ENCODE data around the gene ERGIC3. TPM values are rescaled to one million over a fixed set of nuclear protein-coding genes. Genes with fewer than 3 reads are reported as not detected.

The ERGIC3 gene
- total RNA-seq, 1 donor, result 331 TPM

DNA sequence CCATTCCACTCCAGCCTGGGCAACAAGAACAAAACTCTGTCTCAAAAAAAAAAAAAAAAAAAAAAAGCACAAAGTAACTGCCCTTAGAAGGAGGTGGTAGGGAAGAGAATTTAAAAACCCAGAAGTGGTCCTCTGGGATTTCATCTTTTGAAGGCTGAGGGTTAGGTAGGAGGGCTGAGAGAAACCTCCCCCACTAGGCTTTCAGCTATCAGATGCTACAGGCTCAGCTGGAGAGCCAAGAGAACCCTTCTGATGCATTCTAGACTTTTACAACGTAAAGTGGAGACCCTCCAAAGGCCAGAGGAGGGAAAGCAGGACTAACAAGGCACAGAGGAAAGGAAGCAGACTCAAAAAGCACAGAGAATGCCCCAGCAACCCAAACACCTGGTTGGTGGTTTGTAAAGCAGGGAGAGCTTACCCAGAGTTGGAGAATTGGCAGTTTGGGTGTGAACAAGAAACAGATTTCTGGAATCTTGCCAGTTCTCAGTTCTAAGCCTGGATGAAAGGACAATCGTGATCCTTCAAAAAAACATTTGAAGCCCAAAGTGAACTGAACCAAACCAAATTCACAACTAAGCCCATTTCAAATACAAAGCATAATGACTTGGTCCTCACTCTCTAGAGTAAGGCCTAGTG, 50.6 kb downstream of the ERGIC3 start:
- TF ChIP-seq, protein P1, sequence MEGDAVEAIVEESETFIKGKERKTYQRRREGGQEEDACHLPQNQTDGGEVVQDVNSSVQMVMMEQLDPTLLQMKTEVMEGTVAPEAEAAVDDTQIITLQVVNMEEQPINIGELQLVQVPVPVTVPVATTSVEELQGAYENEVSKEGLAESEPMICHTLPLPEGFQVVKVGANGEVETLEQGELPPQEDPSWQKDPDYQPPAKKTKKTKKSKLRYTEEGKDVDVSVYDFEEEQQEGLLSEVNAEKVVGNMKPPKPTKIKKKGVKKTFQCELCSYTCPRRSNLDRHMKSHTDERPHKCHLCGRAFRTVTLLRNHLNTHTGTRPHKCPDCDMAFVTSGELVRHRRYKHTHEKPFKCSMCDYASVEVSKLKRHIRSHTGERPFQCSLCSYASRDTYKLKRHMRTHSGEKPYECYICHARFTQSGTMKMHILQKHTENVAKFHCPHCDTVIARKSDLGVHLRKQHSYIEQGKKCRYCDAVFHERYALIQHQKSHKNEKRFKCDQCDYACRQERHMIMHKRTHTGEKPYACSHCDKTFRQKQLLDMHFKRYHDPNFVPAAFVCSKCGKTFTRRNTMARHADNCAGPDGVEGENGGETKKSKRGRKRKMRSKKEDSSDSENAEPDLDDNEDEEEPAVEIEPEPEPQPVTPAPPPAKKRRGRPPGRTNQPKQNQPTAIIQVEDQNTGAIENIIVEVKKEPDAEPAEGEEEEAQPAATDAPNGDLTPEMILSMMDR (IDR thresholded peaks at IDR 0.05; ENCODE audit: insufficient read depth, low read length), result no peak
- no peak for DNase-seq (ENCODE audit: low read depth)
- no peak overlapping the region for H3K4me3 ChIP-seq (ENCODE audit: low read depth, low read length)

DNA sequence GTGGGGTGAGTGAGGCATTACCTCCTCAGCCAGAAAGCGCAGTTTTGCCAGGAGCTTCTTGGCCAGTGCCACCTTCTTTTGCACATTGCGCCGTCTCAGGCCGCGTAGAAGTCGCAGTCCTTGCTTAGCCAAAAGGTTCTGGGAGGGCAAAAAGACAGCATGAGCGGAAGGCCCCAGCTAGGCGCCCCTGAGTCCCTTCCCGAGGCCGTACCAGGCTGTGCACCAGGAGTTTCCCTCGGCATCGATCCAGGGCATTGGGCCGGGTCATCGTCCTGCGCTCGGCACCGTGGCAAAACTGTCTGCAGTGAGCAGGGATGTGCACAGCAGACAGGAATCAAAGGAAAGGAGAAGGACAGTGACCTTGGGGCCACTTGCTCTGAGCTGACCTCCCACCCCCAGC, 53.6 kb downstream of the ERGIC3 start:
- no peak for DNase-seq (ENCODE audit: low read depth)
- TF ChIP-seq, protein P1 (IDR thresholded peaks at IDR 0.05; ENCODE audit: insufficient read depth, low read length), result no peak
- H3K4me3 ChIP-seq (ENCODE audit: low read depth, low read length), result no peak overlapping the region

DNA sequence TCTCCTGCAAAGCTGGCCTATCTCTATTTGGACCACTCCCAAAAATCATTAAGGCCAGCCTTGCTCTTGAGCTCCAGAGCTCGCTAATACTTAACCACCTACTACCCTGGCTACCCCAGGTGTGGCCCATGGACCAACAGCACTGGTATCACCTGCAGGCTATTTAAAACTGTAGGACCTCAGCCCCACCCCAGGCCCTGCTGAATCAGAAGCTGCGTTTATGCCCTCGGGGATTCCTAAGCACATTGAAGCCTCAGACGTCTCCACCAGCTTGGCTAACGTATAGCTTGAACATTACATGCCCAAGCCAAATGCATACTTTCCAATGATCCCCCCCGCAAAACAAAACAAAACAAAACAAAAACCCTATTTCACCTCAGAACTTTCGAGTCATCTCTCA, 54.0 kb downstream of the ERGIC3 start:
- DNase-seq (ENCODE audit: low read depth), result no peak
- TF ChIP-seq, protein P1 (IDR thresholded peaks at IDR 0.05; ENCODE audit: insufficient read depth, low read length), result no peak
- no peak overlapping the region for H3K4me3 ChIP-seq (ENCODE audit: low read depth, low read length)

DNA sequence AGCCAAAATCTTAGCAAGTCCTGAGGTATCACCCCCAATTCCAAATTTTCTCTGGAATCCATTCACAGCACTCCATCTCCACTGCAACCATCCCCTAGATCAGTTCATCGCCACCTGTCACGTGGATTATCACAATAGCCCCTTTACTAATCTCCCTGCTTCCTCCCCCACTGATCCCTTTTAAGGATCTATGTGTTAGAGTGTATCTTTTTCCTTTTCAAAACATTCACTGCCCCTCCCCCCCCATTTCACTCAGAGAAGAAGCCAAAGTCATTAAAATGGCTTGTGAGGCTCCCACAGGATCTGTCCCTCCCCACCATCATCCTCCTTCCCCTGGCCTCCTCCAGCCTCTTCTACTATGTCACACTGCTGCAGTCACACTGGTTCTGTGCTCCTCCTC, 55.3 kb downstream of the ERGIC3 start:
- DNase-seq (ENCODE audit: low read depth), result no peak
- no peak overlapping the region for H3K4me3 ChIP-seq (ENCODE audit: low read depth, low read length)
- TF ChIP-seq, protein P1 (IDR thresholded peaks at IDR 0.05; ENCODE audit: insufficient read depth, low read length), result no peak

DNA sequence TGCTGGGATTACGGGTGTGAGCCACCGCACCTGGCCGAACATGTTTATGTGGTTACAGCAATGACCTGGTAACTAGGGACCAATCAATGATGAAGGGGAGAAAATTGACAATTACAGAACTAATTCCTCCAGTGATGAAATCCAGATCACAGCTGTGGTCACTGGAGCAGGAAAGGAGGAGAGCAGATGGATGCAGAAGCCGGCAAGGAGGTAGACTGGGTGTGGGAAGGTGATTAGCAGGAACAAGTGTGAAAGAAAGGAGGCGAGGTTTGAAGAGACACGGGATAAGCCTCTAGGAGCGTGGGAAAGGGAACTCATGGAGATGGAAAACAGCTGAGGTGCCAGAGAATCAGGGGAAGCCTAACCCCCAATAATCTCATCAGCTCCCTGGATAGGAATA, 56.6 kb downstream of the ERGIC3 start:
- no peak overlapping the region for H3K4me3 ChIP-seq (ENCODE audit: low read depth, low read length)
- DNase-seq (ENCODE audit: low read depth), result no peak
- TF ChIP-seq, protein P1 (IDR thresholded peaks at IDR 0.05; ENCODE audit: insufficient read depth, low read length), result no peak

DNA sequence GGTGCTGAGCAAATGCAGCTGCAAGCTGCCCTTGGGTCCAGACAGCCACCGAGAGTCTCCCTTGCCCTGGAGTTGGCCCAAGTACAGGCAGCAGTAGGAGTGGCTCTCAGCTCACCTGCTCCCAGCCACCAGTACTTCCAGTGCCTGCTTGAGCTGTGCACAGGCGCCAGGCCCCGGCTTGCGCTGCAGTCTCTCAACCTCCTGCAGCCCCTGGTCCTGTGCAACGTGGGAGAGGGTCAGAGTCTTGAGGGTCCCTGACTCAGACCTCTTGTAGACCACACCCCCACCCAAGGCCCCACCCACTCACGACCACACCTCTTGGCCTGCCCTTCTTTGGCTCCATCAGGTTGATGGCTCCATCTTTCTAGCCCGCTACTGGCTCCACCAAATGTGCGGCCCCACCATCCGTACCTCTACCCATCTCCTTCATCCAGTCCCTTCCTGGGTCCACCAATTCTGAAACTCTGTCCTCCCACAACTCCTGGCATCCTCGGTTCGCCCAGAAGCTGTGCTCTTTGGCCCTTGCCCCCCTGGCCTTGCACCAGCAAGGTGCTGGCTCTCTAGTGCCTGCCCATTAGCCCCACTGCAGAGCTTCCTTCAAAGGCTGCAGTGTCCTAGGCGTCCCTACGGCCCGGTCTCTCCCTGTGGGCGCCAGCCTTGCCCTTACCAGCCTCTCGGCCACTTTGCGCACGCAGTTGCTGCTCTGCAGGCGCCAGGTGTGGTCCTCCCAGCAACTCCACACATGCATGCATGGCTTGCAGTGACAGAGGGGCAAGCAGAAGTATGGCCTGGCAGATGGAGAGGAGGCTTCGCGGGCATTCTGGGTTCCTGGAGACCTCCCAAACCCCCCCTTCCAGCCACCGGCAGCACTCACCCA, 57.3 kb downstream of the ERGIC3 start:
- TF ChIP-seq, protein P1 (IDR thresholded peaks at IDR 0.05; ENCODE audit: insufficient read depth, low read length), result no peak
- DNase-seq (ENCODE audit: low read depth), result no peak

More for the DNA sequence above, 57.3 kb downstream of the ERGIC3 start:
- no peak overlapping the region for H3K4me3 ChIP-seq (ENCODE audit: low read depth, low read length)

Data from fibroblast of the aortic adventitia (primary cell).